Neural crest cell (in vitro differentiated cells): ENCODE results near the gene BCL2L13. TPM values are rescaled to one million over a fixed set of nuclear protein-coding genes. Genes with fewer than 3 reads are reported as not detected.

Experiments
- microRNA-seq: library from miRNA; unstranded; fragments of <30 nt; microRNA quantifications from one replicate; pipeline ENCODE4, GENCODE V29; 2020
- total RNA-seq: library from RNA; stranded (reverse); gene quantifications from 2 replicates; pipeline ENCODE4 v1.2.1, GENCODE V29; 2021

Gene BCL2L13
- total RNA-seq, 1 donor from 2014 or later: 37.5 TPM

Small RNAs within 50 kb of the gene (microRNA-seq; reads per million reads assigned to microRNA genes)
- gene MIR3198-1: not detected

Other genes starting within 250 kb of the BCL2L13 start
- 0.34 and 0.86 TPM in 2 replicates for gene SLC25A18, start 75.3 kb upstream of the BCL2L13 start, total RNA-seq
- 59.2 and 63.9 TPM in 2 replicates for gene ATP6V1E1, start 10.0 kb upstream of the BCL2L13 start, total RNA-seq
- gene BID, start 135.7 kb downstream of the BCL2L13 start, total RNA-seq: 26.5 TPM in 2 replicates